Adrenal gland (tissue), 5 donors: Measurements from ENCODE around the gene RGS8.

Experiments used
- POLR2A ChIP-seq, 2 donors: fragments of 450-650 bp; IDR thresholded peaks; one replicate each; pipeline ENCODE4 v1.6.1; 2017; ENCODE audit warnings: antibody characterized with exemption in 2 of 2, mild to moderate bottlenecking in 2 of 2, moderate library complexity in 1 of 2
- TF ChIP-seq, protein P1 (sequence below), 6 experiments: fragments of 450-650 bp in 4 of 6; fragments of 200-600 bp in 2 of 6; sonication (generic) in 1 of 6; IDR thresholded peaks; 1 replicate in 5 of 6; 2 replicates in 1 of 6; pipeline versions ENCODE4 v1.5.1 to v1.8.0; 2016 to 2021; ENCODE audit warnings: antibody characterized with exemption in 6 of 6, mild to moderate bottlenecking in 2 of 6, moderate library complexity in 1 of 6
- donor health status: DM: no; HTN: no; CAD: no.

DNA sequence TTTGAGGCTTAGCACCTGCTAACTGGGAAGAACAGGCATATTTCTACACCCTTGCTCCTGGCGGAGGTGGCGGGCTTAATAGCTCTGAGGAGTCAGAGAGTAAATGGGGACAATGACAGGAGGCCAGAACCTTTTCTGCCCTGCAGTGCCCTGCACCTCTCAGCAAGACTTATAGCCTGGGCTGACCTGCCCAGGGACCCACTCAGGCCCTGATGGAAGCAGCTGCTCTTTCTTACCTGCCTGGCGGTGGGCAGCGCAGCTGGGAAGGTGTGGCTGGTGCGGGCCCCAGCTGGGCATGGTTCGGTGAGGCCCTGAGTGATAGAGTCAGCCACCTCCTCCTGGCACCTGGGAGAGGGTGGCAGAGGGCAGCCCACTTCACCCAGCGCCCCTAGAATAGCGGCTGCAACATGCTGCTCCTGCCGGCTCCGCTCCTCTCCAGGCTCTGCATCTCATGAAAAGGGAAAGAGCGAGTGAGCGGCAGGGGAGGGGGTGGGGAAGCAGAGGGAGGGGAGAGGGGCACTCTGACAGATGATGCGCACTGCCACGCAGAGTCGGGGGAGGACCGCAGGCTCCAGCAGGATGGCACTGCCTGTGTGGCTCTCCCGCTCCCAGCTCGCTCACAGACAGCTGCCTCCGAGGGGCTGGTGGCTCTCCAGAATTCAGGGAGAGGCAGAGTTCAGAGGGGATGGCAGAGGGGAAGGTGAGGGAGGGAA, at the start of gene RGS8:
- TF ChIP-seq, protein P1, sequence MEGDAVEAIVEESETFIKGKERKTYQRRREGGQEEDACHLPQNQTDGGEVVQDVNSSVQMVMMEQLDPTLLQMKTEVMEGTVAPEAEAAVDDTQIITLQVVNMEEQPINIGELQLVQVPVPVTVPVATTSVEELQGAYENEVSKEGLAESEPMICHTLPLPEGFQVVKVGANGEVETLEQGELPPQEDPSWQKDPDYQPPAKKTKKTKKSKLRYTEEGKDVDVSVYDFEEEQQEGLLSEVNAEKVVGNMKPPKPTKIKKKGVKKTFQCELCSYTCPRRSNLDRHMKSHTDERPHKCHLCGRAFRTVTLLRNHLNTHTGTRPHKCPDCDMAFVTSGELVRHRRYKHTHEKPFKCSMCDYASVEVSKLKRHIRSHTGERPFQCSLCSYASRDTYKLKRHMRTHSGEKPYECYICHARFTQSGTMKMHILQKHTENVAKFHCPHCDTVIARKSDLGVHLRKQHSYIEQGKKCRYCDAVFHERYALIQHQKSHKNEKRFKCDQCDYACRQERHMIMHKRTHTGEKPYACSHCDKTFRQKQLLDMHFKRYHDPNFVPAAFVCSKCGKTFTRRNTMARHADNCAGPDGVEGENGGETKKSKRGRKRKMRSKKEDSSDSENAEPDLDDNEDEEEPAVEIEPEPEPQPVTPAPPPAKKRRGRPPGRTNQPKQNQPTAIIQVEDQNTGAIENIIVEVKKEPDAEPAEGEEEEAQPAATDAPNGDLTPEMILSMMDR (IDR thresholded peaks at IDR 0.05), result no peak
- no peak for TF ChIP-seq POLR2A (IDR thresholded peaks at IDR 0.05)
